Thyroid gland (tissue), 4 donors: ENCODE data around the gene SLC24A1.

Experiments
- POLR2A ChIP-seq, 2 donors: fragments of 450-650 bp; IDR thresholded peaks; one replicate each; pipeline ENCODE4 v1.6.1; 2017; ENCODE audit warnings: antibody characterized with exemption in 2 of 2, mild to moderate bottlenecking in 2 of 2, moderate library complexity in 1 of 2
- TF ChIP-seq, protein P1 (sequence below), 6 experiments: fragments of 200-600 bp in 3 of 6; fragments of 450-650 bp in 3 of 6; sonication (generic) in 3 of 6; IDR thresholded peaks; one replicate each; pipeline ENCODE4 v1.5.1; 2016 to 2019; ENCODE audit warnings: antibody characterized with exemption in 6 of 6, mild to moderate bottlenecking in 2 of 6, inconsistent platforms in 1 of 6, moderate library complexity in 1 of 6

DNA sequence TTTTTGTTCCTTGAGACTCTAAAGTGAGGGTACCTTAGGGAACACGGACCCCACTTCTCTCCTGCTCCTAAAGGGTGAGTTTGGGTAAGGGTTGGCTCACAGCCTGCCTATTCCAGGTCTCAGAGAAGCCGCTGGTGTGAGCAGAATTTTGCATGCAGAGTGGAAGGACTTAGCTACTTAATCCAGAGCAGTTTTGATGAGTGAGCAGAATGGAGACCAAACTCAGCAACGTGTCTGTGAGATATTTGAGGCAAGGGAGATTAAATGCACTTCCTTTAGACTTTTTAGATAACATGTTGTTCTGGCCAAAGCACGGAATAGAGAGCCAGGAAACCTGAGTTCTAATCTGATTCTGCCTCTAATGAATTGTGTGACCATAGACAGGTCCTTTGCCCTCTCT is 5.1 kb downstream of the SLC24A1 start:
- no peak for TF ChIP-seq POLR2A (IDR thresholded peaks at IDR 0.05)
- TF ChIP-seq, protein P1, sequence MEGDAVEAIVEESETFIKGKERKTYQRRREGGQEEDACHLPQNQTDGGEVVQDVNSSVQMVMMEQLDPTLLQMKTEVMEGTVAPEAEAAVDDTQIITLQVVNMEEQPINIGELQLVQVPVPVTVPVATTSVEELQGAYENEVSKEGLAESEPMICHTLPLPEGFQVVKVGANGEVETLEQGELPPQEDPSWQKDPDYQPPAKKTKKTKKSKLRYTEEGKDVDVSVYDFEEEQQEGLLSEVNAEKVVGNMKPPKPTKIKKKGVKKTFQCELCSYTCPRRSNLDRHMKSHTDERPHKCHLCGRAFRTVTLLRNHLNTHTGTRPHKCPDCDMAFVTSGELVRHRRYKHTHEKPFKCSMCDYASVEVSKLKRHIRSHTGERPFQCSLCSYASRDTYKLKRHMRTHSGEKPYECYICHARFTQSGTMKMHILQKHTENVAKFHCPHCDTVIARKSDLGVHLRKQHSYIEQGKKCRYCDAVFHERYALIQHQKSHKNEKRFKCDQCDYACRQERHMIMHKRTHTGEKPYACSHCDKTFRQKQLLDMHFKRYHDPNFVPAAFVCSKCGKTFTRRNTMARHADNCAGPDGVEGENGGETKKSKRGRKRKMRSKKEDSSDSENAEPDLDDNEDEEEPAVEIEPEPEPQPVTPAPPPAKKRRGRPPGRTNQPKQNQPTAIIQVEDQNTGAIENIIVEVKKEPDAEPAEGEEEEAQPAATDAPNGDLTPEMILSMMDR (IDR thresholded peaks at IDR 0.05): no peak
